GM12873 (cell line): ENCODE data around the gene KCNG2.

Experiments used
- TF ChIP-seq, protein P1 (sequence below): IDR thresholded peaks from 2 replicates; pipeline ENCODE4 v1.5.1; 2012; ENCODE audit warnings: low read depth, mild to moderate bottlenecking, moderate library complexity, low read length, control low read depth; ENCODE audit not compliant: insufficient read depth; ENCODE audit errors: missing control alignments

The KCNG2 gene

DNA sequence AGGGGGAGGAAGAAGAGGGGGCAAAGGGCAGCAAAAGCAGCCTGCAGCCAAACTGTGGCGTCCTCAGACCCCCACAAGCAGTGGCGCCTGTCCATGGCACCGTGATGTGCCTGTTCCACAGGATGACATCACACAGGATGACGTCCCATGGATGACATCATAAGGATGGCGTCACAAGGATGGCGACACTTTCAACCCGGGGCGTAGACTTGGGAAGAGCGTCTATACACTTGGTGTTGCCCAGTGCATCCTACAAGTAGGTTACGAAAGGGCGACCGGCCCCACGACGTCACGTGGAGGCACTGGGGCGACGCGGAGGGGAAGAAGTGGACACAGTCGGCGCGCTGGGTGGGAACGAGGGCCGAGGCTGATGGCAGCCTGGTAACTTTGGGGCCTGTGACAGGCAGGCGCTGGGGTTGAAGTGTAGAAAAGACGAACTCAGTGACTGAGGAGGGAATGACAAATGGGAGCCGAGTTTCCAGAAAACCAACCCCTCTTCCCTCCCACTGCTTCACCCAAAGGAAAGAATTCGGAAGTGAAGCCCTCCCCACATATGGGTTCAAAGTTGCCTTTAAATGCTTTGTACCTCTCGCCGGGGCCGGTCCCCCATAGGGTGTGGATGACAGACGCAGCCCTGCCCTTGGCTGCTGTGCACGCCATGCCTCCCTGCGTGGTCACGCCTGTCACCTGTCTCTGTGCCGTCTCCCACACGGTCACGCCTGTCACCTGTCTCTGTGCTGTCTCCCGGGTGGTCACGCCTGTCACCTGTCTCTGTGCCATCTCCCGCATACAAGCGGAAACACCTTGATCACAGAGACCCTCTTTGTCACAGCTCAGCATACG is 13.4 kb upstream of the KCNG2 start:
- TF ChIP-seq, protein P1, sequence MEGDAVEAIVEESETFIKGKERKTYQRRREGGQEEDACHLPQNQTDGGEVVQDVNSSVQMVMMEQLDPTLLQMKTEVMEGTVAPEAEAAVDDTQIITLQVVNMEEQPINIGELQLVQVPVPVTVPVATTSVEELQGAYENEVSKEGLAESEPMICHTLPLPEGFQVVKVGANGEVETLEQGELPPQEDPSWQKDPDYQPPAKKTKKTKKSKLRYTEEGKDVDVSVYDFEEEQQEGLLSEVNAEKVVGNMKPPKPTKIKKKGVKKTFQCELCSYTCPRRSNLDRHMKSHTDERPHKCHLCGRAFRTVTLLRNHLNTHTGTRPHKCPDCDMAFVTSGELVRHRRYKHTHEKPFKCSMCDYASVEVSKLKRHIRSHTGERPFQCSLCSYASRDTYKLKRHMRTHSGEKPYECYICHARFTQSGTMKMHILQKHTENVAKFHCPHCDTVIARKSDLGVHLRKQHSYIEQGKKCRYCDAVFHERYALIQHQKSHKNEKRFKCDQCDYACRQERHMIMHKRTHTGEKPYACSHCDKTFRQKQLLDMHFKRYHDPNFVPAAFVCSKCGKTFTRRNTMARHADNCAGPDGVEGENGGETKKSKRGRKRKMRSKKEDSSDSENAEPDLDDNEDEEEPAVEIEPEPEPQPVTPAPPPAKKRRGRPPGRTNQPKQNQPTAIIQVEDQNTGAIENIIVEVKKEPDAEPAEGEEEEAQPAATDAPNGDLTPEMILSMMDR: no peak

DNA sequence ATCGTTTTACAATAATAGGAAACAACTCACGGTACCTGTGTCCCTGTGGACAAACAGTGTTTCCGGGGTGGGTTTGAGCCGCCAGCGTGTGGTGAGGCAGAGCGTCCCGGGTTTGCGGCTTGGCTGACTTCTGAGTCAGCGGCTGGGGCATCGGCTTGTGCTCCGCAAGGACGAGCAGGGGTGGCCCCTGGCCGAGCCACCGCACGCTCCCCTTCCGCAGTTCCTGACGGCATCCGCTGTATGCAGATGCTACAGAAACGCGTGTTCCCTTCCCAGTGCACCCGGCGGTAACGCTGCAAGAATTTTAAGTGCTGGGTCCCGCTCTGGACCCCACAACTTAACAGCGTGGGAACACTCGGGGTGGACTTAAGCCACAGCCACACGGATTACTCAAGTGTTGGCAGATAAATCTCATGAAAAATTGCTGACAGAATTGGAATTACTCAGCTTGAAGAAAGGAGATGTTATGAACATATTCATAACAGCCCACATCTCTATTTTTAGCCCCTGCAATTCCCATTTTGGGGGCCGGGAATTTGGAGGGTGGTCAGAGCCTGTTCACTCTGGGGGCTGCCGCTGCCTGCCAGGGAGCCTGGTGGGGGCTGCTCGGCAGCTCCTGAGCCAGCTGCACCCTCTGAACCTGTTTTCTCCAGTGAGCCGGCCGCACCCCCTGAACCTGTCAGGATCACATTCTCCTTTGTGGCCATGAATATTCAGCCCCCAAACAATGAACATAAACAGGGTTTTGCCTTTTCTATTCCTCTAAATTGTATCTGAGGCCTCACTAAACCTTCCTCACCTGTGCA is 12.6 kb upstream of the KCNG2 start:
- TF ChIP-seq, protein P1: no peak

DNA sequence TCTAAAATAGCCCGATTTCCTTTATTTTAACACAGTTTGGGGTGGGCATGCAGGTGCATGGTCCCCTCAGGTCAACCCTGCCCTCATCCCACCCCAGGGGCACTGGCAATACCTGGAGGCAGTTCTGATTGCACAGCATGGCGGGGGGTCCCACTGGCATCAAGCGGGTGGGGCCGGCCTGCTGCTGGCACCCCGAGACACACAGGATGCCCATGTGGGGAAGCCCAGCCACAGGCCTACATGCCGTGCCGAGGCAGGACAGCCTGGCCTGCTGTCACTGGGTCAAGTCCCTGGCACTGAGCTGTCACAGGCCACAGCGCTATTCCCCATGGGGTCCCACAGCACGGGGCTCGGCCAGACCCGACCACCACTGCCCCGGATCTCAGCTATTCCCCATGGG is 11.9 kb upstream of the KCNG2 start:
- TF ChIP-seq, protein P1: no peak

DNA sequence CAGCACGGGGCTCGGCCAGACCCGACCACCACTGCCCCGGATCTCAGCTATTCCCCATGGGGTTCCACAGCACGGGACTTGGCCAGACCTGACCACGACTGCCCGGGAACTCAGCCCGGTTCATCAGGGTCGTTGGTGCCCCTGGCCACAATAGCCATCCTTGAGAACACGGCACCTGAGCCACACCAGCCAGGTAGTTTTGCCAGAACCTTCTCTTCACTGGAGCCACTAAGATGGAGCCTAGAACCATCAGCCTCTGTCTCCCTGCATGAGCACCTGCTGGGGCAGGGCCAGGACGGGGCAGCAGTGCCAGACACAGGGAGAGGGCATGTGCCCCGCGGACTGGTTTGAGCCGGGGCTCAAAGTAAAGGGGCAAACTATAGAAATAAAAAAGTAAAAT is 11.4 kb upstream of the KCNG2 start:
- TF ChIP-seq, protein P1: no peak

DNA sequence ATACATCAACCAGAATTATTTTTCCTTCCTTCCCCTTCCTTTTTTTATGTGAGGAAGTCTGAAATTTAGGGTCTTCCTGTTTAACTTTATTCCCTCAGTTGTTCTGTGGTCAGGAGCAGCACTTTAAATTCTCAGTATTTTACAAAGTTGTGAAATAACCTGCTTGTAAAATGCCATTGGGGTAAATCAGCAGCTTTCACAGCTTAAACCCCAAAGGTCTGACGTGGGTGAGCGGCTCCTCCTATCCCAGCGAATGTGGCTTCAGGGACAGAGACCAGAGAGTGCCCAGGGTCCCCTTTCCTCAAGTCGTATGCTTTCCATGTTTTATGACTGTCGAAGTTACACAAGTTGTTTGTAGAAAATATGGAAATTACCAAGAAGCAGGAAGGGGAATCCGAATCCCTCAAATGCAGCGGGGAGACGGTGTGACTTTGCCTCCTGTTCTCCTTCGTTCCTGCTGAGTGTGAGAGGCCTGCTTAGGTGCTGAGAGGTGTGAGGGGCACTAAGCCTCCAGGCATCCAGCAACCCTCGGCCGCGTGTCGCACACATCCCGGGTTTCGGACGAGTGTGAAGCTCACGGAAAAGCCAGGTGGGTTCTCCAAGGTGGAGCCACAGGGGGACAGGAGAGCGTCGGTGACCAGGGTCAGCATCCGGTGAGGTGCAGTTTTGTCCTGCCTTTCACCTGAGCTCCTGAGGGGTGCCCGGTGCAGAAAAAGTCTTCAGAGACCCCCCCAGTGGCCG is 10.8 kb upstream of the KCNG2 start:
- TF ChIP-seq, protein P1: no peak

DNA sequence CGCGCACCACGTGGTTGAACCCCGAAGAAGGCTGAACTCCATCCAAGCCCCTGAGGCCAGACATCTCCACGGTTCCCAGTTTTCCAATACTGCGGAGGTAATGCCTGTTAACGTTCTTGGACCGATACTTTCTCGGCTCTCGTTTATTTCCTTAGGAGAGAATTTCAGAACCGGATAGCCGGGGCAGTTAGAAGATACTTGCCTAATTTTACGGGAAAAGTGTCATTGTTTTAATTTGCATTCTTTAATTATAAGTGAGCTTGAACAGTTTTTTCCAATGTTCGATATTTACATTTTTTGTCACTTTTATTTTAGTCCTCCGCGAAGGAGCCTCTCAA is 10.2 kb upstream of the KCNG2 start:
- TF ChIP-seq, protein P1: no peak

DNA sequence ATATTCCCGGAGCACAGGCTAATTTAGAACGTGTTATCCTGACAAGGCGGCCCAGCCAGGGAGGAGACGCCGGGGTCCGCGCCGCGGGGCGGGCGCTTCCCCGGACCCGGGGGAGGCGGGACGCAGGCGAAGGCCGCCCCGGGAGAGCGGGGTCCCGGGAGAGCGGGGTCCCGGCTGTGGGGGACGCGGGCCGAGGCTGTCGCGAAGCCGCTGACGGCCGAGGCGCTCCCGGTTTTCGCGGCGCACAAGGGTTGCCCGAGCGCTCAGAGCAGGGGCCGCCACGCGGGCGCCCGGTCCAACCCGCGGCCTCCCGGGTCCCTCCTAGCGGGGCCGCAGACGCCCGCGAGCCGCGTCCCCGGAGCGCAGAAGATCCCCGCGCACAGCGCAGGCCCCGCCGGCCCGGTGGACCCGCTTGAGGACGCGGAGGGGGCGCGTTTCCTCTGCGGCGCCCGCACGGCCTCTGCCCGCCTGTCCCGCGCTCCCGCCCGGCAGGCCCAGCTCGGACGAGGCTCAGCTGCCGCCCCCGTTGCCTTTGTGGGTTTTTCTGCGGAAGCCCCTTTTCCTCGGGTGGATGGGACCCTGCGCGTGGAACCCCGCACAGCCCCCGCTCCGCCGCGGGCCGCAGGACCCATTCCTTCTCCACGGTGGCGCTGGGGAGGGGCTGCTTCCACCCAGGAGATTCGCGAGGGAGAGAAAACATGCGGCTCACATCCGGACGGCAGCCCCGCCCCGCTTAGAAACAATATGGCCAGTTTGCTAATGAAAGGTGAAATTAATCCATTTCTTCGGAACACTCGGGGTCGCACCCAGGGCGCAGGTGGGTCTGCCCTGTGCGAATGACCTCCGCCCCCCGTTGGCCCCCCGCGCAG is 9.6 kb upstream of the KCNG2 start:
- TF ChIP-seq, protein P1: no peak
